GM12878 (cell line): Measurements from ENCODE around the gene CLK2.

ENCODE experiments used
- CBFB ChIP-seq: IDR thresholded peaks from 2 replicates; pipeline ENCODE4 v1.6.1; 2016; ENCODE audit warnings: antibody characterized with exemption, low read depth
- CREM ChIP-seq: IDR thresholded peaks from 2 replicates; pipeline ENCODE4 v1.6.1; 2014; ENCODE audit warnings: antibody characterized with exemption, low read depth
- GATAD2B ChIP-seq: fragments of 450-650 bp; conservative IDR thresholded peaks from 2 replicates; pipeline ENCODE4 v1.6.1; 2017; ENCODE audit warnings: low read depth, mild to moderate bottlenecking, moderate library complexity
- HCFC1 ChIP-seq: fragments of 150-350 bp; IDR thresholded peaks from 2 replicates; pipeline ENCODE4 v1.6.1; 2014; ENCODE audit warnings: low read length
- NBN ChIP-seq: fragments of 450-650 bp; IDR thresholded peaks from 2 replicates; pipeline ENCODE4 v1.6.1; 2016
- POLR2AphosphoS5 ChIP-seq: IDR thresholded peaks from 2 replicates; pipeline ENCODE4 v1.6.1; 2011; ENCODE audit warnings: mild to moderate bottlenecking, low read length, inconsistent platforms
- TCF12 ChIP-seq: IDR thresholded peaks from 2 replicates; pipeline ENCODE4 v1.6.1; 2011; ENCODE audit warnings: low read depth, mild to moderate bottlenecking, low read length
- TF ChIP-seq, protein P1 (sequence below), 3 experiments: IDR thresholded peaks in 2 of 3; conservative IDR thresholded peaks in 1 of 3; 2 replicates each; pipeline ENCODE4 v1.5.1; 2011; ENCODE audit warnings: low read depth in 3 of 3, low read length in 3 of 3, mild to moderate bottlenecking in 3 of 3, control low read depth in 2 of 3, moderate library complexity in 2 of 3, inconsistent platforms in 1 of 3, mixed read lengths in 1 of 3; ENCODE audit not compliant: control insufficient read depth in 2 of 3, insufficient read depth in 1 of 3; ENCODE audit errors: extremely low read depth in 1 of 3

DNA sequence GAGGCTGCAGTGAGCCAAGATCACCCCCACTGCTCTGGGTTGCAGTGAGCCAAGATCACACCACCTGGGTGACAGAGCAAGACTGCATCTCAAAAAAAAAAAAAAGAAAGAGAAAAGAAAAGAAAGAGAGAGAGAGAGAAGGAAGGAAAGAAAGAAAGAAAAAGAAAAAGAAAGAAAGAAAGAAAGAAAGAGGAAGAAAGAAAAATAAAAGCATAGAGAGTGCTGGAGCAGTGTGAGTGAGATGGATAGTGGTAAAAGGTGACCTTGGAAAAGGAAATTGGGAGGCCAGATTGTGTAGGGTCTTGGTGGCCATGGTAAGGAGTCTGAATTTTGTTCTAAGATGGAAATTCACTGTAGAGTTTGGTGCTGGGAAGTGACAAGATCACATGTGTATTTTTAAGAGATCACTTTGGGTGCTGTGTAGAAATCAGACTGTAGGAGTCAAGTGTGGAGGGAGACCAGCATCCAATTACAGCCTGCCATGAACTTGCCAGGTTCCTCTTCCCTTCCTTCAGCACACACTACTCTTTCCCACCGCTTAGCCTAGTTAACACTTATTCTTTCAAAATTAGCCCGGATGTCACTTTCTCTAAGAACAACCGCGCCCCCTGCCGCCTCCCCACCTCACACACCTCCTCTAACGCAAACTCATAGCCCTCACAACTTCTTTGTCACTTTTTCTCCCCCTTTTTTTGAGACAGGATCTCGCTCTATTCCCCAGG lies 47.0 kb downstream of the CLK2 start:
- TF ChIP-seq POLR2AphosphoS5 (no peak), HCFC1 (no peak), CBFB (no peak; the same call in 1 of the 2 replicates), TCF12 (no peak), NBN (no peak; the same call in none of the 2 replicates), GATAD2B (no peak), CREM (no peak)
- TF ChIP-seq, protein P1, sequence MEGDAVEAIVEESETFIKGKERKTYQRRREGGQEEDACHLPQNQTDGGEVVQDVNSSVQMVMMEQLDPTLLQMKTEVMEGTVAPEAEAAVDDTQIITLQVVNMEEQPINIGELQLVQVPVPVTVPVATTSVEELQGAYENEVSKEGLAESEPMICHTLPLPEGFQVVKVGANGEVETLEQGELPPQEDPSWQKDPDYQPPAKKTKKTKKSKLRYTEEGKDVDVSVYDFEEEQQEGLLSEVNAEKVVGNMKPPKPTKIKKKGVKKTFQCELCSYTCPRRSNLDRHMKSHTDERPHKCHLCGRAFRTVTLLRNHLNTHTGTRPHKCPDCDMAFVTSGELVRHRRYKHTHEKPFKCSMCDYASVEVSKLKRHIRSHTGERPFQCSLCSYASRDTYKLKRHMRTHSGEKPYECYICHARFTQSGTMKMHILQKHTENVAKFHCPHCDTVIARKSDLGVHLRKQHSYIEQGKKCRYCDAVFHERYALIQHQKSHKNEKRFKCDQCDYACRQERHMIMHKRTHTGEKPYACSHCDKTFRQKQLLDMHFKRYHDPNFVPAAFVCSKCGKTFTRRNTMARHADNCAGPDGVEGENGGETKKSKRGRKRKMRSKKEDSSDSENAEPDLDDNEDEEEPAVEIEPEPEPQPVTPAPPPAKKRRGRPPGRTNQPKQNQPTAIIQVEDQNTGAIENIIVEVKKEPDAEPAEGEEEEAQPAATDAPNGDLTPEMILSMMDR (IDR thresholded peaks at IDR 0.05 in 2 of 3, conservative IDR thresholded peaks at IDR 0.05 in 1 of 3; ENCODE audit: control insufficient read depth in 2 of 3, extremely low read depth in 1 of 3, insufficient read depth in 1 of 3, low read depth in 3 of 3, low read length in 3 of 3) = peak; percentile 64 to 90 (median 68)
